Kidney (tissue), 14 donors: ENCODE data around the gene LRIT3. TPM values are rescaled to one million over a fixed set of nuclear protein-coding genes. Genes with fewer than 3 reads are reported as not detected.
A peak's percentile ranks its signal among the peaks of the same experiment; 100 is the strongest.
"Not testable (repeated sequence)": the region's sequence is repeated elsewhere in the genome, so short reads cannot be mapped to it uniquely, and the experiment has no call there.

ENCODE experiments used
- DNase-seq, 5 donors: peaks; one replicate each; pipeline ENCODE4 v3.0.0-alpha.2; 2013 to 2020
- FAIRE-seq: peaks from 2 replicates; lab custom pipeline; 2012; peaks lifted over from hg19 to GRCh38; lab: Jason Lieb, UNC
- H3K27ac ChIP-seq, 2 donors: one replicate each; pipeline ENCODE4 v1.7.0; 2013; ENCODE audit warnings: low read depth in 2 of 2, low read length in 2 of 2, inconsistent platforms in 1 of 2
- H3K27me3 ChIP-seq: one replicate; pipeline ENCODE4 v1.7.1; 2013; ENCODE audit warnings: low read length, inconsistent platforms; ENCODE audit not compliant: control insufficient read depth, insufficient read depth
- H3K36me3 ChIP-seq, 3 donors: one replicate each; pipeline versions ENCODE4 v1.7.0 to v1.7.1; 2013; ENCODE audit warnings: low read length in 3 of 3, control low read depth in 1 of 3, inconsistent platforms in 1 of 3; ENCODE audit not compliant: insufficient read depth in 3 of 3, control insufficient read depth in 2 of 3
- H3K4me1 ChIP-seq, 3 donors: one replicate each; pipeline versions ENCODE4 v1.7.0 to v1.7.1; 2013; ENCODE audit warnings: low read length in 3 of 3, inconsistent platforms in 1 of 3, low read depth in 1 of 3; ENCODE audit not compliant: control insufficient read depth in 2 of 3, insufficient read depth in 2 of 3
- H3K4me3 ChIP-seq, 3 donors: one replicate each; pipeline versions ENCODE4 v1.7.0 to v1.8.1; 2013; ENCODE audit warnings: low read length in 3 of 3, control low read depth in 1 of 3, inconsistent platforms in 1 of 3
- H3K9ac ChIP-seq, 3 donors: one replicate each; pipeline versions ENCODE4 v1.7.0 to v1.7.1; 2013; ENCODE audit warnings: low read length in 3 of 3, control low read depth in 1 of 3, inconsistent platforms in 1 of 3
- H3K9me3 ChIP-seq, 3 donors: one replicate each; pipeline versions ENCODE4 v1.7.0 to v1.7.1; 2013; ENCODE audit warnings: low read length in 3 of 3, control low read depth in 1 of 3, inconsistent platforms in 1 of 3; ENCODE audit not compliant: control insufficient read depth in 2 of 3, insufficient read depth in 1 of 3
- CTCF ChIP-seq: IDR thresholded peaks from 3 replicates; pipeline ENCODE4 v1.5.1; 2012; ENCODE audit warnings: mild to moderate bottlenecking, moderate library complexity, borderline replicate concordance; ENCODE audit not compliant: insufficient read depth; ENCODE audit errors: extremely low read depth
- intact Hi-C: fragments of 100-400 bp; cut with DNase I; formaldehyde crosslinking; loops from one replicate; pipeline ENCODE4 v1.11.1; 2022
- polyA plus RNA-seq: library from polyadenylated mRNA; stranded (reverse); fragments of 350-450 nt; fragmentation: Illumina TruSeq; extraction: RNeasy Lipid Tissue Mini Kit (QIAGEN cat#74804); gene quantifications from one replicate; pipeline ENCODE4 v1.2.3, GENCODE V29; 2014; ENCODE audit warnings: low read depth, low replicate concordance; ENCODE audit not compliant: insufficient read depth
- total RNA-seq: library from RNA; stranded (reverse); fragmentation: NEBNext Ultra II Directional; extraction: Animal tissue kit (Norgen Biotek cat#: 25700); gene quantifications from one replicate; pipeline ENCODE4 v1.2.1, GENCODE V29; 2021
- donor health status: control.
- donor health status: control.
- donor health status: control.
- donor health status: control.
- donor health status: control.
- donor health status: DM: yes; HTN: yes; CAD: no.
- donor health status: Normal renal cell carcinoma (clear cell type).

The LRIT3 gene
- total and polyA plus RNA-seq, 2 donors from 2014 or later, result 0.25 to 0.62 TPM

GRCh38 chr4:109850601-109851000 lies 2.7 kb downstream of the LRIT3 start:
- no peak overlapping the region for H3K4me3 ChIP-seq
- intact Hi-C loops, result no loop called here
- no peaks in the 10 kb centered on the region for H3K27me3 ChIP-seq
- FAIRE-seq (no peak), DNase-seq (no peak)
- H3K27ac ChIP-seq, result peak overlapping the region; percentile 5 to 17
- H3K36me3 ChIP-seq, result no peaks in the 10 kb centered on the region
- H3K9me3 ChIP-seq, result no peaks in the 10 kb centered on the region
- H3K9ac ChIP-seq, result no peak overlapping the region
- H3K4me1 ChIP-seq, result no peaks in the 10 kb centered on the region
- TF ChIP-seq CTCF, result no peak

- DNase-seq, H3K36me3 ChIP-seq, H3K27ac ChIP-seq, H3K27me3 ChIP-seq, H3K4me1 ChIP-seq, intact Hi-C loops, H3K4me3 ChIP-seq, FAIRE-seq, H3K9ac ChIP-seq: not testable (repeated sequence)
- peaks cover 0 to 12% (median 2%) of the 10 kb centered on the region in 3 donors for H3K9me3 ChIP-seq
Measured at GRCh38 chr4:109859426-109860300, 11.8 kb downstream of the LRIT3 start.

GRCh38 chr4:109861271-109861670 lies 13.4 kb downstream of the LRIT3 start:
- Histone ChIP-seq H3K27ac (no peak overlapping the region), H3K4me1 (no peaks in the 10 kb centered on the region), H3K9ac (no peak overlapping the region), H3K9me3 (peaks cover 0 to 12% (median 2%) of the 10 kb centered on the region in 3 donors), H3K27me3 (no peaks in the 10 kb centered on the region), H3K36me3 (no peaks in the 10 kb centered on the region), H3K4me3 (no peak overlapping the region)
- TF ChIP-seq CTCF, result no peak
- FAIRE-seq (no peak), DNase-seq (no peak)
- intact Hi-C loops, result no loop called here

GRCh38 chr4:109861916-109862511 lies 14.1 kb downstream of the LRIT3 start:
- peak in 2 of 5 donors; percentile 23 to 42 for DNase-seq

More at GRCh38 chr4:109861916-109862511, 14.1 kb downstream of the LRIT3 start:
- H3K9me3 ChIP-seq, result peaks cover 0 to 12% (median 2%) of the 10 kb centered on the region in 3 donors
- no peak overlapping the region for H3K9ac ChIP-seq
- peak; percentile 97 for FAIRE-seq
- intact Hi-C loops, result no loop called here
- H3K36me3 ChIP-seq, result no peaks in the 10 kb centered on the region
- no peak for TF ChIP-seq CTCF
- no peaks in the 10 kb centered on the region for H3K27me3 ChIP-seq
- no peak overlapping the region for H3K4me3 ChIP-seq
- H3K27ac ChIP-seq, result peak overlapping the region in 1 of 2 donors; percentile 69
- H3K4me1 ChIP-seq, result no peaks in the 10 kb centered on the region
